Suprapubic skin (tissue), 4 donors: ENCODE measurements around the gene HNRNPM. TPM values are rescaled to one million over a fixed set of nuclear protein-coding genes. Genes with fewer than 3 reads are reported as not detected.

Source experiments
- DNase-seq, 2 donors: peaks; one replicate each; pipeline ENCODE4 v3.0.0-alpha.2; 2019; ENCODE audit warnings: low spot score in 2 of 2
- H3K27ac ChIP-seq: fragments of 200-600 bp; sonication (generic); one replicate; pipeline ENCODE4 v1.5.1; 2019
- H3K27me3 ChIP-seq: fragments of 200-600 bp; sonication (generic); one replicate; pipeline ENCODE4 v1.5.1; 2019
- H3K36me3 ChIP-seq: fragments of 200-600 bp; sonication (generic); one replicate; pipeline ENCODE4 v1.5.1; 2019
- H3K4me1 ChIP-seq: fragments of 200-600 bp; sonication (generic); one replicate; pipeline ENCODE4 v1.5.1; 2019
- H3K4me3 ChIP-seq: fragments of 200-600 bp; sonication (generic); one replicate; pipeline ENCODE4 v1.5.1; 2019; ENCODE audit warnings: mild to moderate bottlenecking
- H3K9me3 ChIP-seq: fragments of 200-600 bp; sonication (generic); one replicate; pipeline ENCODE4 v1.5.1; 2019
- EP300 ChIP-seq: sonication (generic); formaldehyde crosslinking; IDR thresholded peaks from one replicate; pipeline ENCODE4 v1.6.1; 2017; ENCODE audit warnings: antibody characterized with exemption
- POLR2A ChIP-seq, 2 donors: fragments of 450-650 bp; IDR thresholded peaks; one replicate each; pipeline ENCODE4 v1.6.1; 2017; ENCODE audit warnings: antibody characterized with exemption in 2 of 2, mild to moderate bottlenecking in 2 of 2, moderate library complexity in 2 of 2
- POLR2AphosphoS5 ChIP-seq, 3 donors: sonication (generic); formaldehyde crosslinking; IDR thresholded peaks; one replicate each; pipeline ENCODE4 v1.6.1; 2017; ENCODE audit warnings: antibody characterized with exemption in 3 of 3
- WGBS: methylation state at CpG from one replicate; pipeline ENCODE4 v1.1.5; 2018; 5-methylcytosine and 5-hydroxymethylcytosine counted together
- total RNA-seq, 4 donors: library from RNA; depleted of rRNA; stranded (reverse); fragments of >200 nt; gene quantifications; one replicate each; pipeline ENCODE4 v1.1.0, GENCODE V29; 2016
- TF ChIP-seq, protein P1 (sequence below), 2 donors: fragments of 200-600 bp in 1 of 2; fragments of 450-650 bp in 1 of 2; sonication (generic) in 1 of 2; IDR thresholded peaks; one replicate each; pipeline ENCODE4 v1.5.1; 2016 to 2019; ENCODE audit warnings: antibody characterized with exemption in 2 of 2, mild to moderate bottlenecking in 1 of 2, moderate library complexity in 1 of 2

HNRNPM gene
- total RNA-seq, 4 donors from 2014 or later: 85.5 to 128 (median 121) TPM

DNA sequence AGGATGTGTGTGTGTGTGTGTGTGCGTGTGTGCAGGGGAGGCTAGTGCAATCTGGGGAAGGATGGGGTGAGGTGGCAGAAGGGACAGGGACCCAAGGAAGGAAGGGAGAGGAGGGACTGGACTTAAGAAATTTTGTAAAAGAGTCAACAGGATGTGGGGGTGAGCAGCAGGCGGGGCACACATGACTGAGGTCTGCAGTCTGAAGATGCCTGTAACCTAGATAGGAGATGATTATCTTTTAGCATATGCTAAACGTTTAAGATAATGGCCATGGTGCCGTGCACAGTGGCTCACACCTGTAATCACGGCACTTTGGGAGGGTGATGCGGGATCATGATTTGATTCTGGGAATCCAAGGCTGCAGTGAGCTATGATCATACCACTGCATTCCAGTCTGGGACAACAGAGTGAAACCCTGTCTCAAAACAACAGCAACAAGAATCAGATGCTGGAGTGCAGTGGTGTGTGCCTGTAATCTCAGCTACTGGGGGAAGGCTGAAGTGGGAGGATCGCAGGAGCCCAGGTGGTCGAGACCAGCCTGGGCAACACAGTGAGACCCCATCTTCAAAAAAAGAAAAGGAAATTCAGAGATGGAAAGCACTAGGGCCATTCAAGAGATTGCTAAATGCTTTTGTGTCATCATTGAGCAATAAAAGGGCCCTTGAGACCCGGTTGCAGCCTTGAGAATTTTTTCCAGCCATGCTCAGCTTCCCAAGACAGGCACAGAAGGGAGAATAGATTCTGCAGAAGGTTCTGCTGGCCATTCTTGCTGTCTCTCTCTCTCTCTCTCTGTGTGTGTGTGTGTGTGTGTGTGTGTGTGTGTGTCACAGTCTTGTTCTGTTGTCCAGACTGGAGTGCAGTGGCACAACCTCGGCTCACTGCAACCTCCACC is 73.0 kb downstream of the HNRNPM start:
- no peak overlapping the region for H3K4me3 ChIP-seq
- no peak overlapping the region for H3K27ac ChIP-seq
- H3K4me1 ChIP-seq: peaks cover 28% of the 10 kb centered on the region
- 44% methylated on average over 10 of the region's 10 CpGs for WGBS
- H3K36me3 ChIP-seq: no peaks in the 10 kb centered on the region
- no peak for DNase-seq
- H3K27me3 ChIP-seq: no peaks in the 10 kb centered on the region
- TF ChIP-seq POLR2A (IDR thresholded peaks at IDR 0.05) (no peak), POLR2AphosphoS5 (IDR thresholded peaks at IDR 0.05) (no peak), EP300 (no peak)
- TF ChIP-seq, protein P1, sequence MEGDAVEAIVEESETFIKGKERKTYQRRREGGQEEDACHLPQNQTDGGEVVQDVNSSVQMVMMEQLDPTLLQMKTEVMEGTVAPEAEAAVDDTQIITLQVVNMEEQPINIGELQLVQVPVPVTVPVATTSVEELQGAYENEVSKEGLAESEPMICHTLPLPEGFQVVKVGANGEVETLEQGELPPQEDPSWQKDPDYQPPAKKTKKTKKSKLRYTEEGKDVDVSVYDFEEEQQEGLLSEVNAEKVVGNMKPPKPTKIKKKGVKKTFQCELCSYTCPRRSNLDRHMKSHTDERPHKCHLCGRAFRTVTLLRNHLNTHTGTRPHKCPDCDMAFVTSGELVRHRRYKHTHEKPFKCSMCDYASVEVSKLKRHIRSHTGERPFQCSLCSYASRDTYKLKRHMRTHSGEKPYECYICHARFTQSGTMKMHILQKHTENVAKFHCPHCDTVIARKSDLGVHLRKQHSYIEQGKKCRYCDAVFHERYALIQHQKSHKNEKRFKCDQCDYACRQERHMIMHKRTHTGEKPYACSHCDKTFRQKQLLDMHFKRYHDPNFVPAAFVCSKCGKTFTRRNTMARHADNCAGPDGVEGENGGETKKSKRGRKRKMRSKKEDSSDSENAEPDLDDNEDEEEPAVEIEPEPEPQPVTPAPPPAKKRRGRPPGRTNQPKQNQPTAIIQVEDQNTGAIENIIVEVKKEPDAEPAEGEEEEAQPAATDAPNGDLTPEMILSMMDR (IDR thresholded peaks at IDR 0.05): no peak
- no peaks in the 10 kb centered on the region for H3K9me3 ChIP-seq

DNA sequence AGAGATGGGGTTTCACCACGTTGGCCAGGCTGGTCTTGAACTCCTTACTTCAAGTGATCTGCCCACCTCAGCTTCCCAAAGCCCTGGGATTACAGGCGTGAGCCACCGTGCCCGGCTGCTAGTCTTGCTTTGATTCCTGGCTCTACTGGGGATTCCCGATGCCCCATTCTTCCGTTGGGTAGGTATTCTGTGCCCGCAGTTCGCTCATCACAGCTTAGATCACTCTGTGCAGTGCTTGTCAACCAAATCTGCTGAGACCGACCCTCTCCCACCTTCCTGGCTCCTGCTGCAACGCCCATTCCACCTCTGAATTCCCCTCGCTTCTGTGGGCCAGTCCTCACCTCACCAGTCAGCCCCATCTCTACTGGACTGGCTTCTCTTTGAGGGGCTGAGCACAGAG is 73.8 kb downstream of the HNRNPM start:
- H3K4me3 ChIP-seq: no peak overlapping the region
- H3K4me1 ChIP-seq: peaks cover 21% of the 10 kb centered on the region
- DNase-seq: no peak
- TF ChIP-seq, protein P1 (IDR thresholded peaks at IDR 0.05): no peak
- TF ChIP-seq EP300 (no peak), POLR2AphosphoS5 (IDR thresholded peaks at IDR 0.05) (no peak), POLR2A (IDR thresholded peaks at IDR 0.05) (no peak)
- no peaks in the 10 kb centered on the region for H3K27me3 ChIP-seq
- no peak overlapping the region for H3K27ac ChIP-seq
- 87% methylated on average over 11 of the region's 11 CpGs for WGBS
- H3K9me3 ChIP-seq: no peaks in the 10 kb centered on the region
- H3K36me3 ChIP-seq: no peaks in the 10 kb centered on the region

DNA sequence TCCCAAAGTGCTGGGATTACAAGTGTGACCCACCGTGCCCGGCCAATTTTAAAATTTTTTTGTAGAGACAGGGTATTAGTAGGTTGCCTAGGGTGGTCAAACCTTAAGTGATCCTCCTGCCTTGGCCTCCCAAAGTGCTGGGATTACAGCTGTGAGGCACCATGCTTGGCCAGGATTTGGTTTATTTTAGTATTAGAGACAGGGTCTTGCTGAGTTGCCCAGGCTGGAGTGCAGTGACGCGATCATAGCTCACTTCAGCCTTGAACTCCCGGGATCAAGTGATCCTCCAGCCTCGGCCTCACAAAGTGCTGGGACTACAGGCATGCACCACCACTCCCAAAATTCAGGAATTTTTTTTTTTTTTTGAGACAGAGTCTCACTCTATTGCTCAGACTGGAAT is 74.6 kb downstream of the HNRNPM start:
- no peaks in the 10 kb centered on the region for H3K9me3 ChIP-seq
- 96% methylated on average over 6 of the region's 6 CpGs for WGBS
- no peak for TF ChIP-seq EP300
- TF ChIP-seq, protein P1 (IDR thresholded peaks at IDR 0.05): no peak
- TF ChIP-seq POLR2AphosphoS5 (IDR thresholded peaks at IDR 0.05): no peak
- TF ChIP-seq POLR2A (IDR thresholded peaks at IDR 0.05): no peak
- no peak overlapping the region for H3K27ac ChIP-seq
- peaks cover 16% of the 10 kb centered on the region for H3K4me1 ChIP-seq
- H3K27me3 ChIP-seq: no peaks in the 10 kb centered on the region
- H3K36me3 ChIP-seq: no peaks in the 10 kb centered on the region
- DNase-seq: no peak
- no peak overlapping the region for H3K4me3 ChIP-seq

DNA sequence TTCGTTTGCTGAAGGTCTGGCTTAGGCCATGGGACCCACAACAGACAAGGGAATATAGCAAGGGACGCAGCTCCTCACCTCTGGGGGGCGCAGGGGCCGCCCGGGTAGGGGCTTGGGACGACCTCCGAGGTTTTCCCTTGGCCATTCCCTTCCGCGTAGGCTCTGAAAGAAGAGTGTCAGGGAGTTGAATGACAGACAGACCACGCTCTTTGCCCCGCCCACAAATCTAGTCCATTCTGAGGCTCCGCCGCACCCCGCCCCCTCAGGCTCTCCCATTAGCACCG is 80.6 kb downstream of the HNRNPM start:
- no peaks in the 10 kb centered on the region for H3K9me3 ChIP-seq
- H3K27ac ChIP-seq: peak overlapping the region; percentile 77
- no peaks in the 10 kb centered on the region for H3K27me3 ChIP-seq
- no peak for TF ChIP-seq EP300
- TF ChIP-seq, protein P1 (IDR thresholded peaks at IDR 0.05): no peak
- TF ChIP-seq POLR2A (IDR thresholded peaks at IDR 0.05): no peak
- TF ChIP-seq POLR2AphosphoS5 (IDR thresholded peaks at IDR 0.05): no peak
- peaks cover 6% of the 10 kb centered on the region for H3K36me3 ChIP-seq
- WGBS: 13% methylated on average over 15 of the region's 15 CpGs
- peak overlapping the region; percentile 82 for H3K4me3 ChIP-seq
- no peak for DNase-seq
- H3K4me1 ChIP-seq: peaks cover 13% of the 10 kb centered on the region

DNA sequence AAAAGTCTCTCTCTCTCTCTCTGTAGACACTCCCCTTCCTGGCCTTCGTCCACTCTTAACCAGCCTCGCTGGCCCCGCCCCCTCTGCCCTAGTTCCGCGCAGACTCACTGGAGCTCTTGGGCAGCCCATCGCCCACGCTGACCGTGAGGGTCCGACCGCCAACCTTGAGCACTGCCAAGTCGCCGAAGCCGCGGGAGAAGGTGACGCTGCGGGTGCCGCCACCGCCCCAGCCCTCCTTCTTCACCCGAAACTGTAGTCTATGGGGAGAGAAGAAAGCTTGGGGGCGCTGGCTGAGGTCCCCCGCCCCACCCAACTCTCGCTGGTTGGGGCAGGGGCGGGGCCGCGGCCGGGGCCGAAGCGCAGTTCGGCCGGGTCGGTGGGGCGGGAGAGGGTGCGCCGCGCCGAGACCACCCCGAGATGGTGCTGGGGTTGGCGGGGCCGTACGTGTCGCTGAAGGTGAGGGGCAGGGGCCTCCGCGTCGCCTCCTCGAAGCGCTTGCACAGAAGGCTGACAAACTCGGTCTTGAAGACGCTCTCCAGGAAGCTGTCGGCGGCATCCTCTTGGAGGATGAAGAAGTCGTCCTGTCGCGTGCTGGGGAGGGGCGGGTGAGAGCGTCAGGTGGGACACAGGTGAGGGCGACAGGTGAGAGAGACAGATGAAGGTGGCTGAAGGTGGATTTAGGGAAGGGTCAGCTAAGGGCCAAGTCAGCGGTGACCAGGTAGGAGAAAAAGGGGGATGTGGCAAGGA is 81.7 kb downstream of the HNRNPM start:
- H3K4me3 ChIP-seq: peak overlapping the region; percentile 82
- WGBS: 33% methylated on average over 32 of the region's 57 CpGs

More for the DNA sequence above, 81.7 kb downstream of the HNRNPM start:
- peaks cover 10% of the 10 kb centered on the region for H3K36me3 ChIP-seq
- H3K27me3 ChIP-seq: no peaks in the 10 kb centered on the region
- DNase-seq: peak; percentile 93 to 94
- TF ChIP-seq POLR2A (IDR thresholded peaks at IDR 0.05) (no peak), EP300 (no peak)
- TF ChIP-seq, protein P1 (IDR thresholded peaks at IDR 0.05): no peak
- peaks cover 13% of the 10 kb centered on the region for H3K4me1 ChIP-seq
- H3K9me3 ChIP-seq: no peaks in the 10 kb centered on the region
- peak overlapping the region; percentile 92 for H3K27ac ChIP-seq
